ENCODE results near the gene GPHA2. TPM values are rescaled to one million over a fixed set of nuclear protein-coding genes. Genes with fewer than 3 reads are reported as not detected.

GPHA2 gene
- total RNA-seq, 1 donor from 2014 or later: not detected

- DNase-seq (ENCODE audit: low read depth): no peak
These were observed 42.9 kb downstream of the GPHA2 start for GRCh38 chr11:64892838-64893193.

GRCh38 chr11:64892411-64892831 lies 43.3 kb downstream of the GPHA2 start:
- no peak for DNase-seq (ENCODE audit: low read depth)

- DNase-seq (ENCODE audit: low read depth): no peak
These were observed 43.8 kb downstream of the GPHA2 start for GRCh38 chr11:64891880-64892279.

- no peak for DNase-seq (ENCODE audit: low read depth)
These were observed 44.4 kb downstream of the GPHA2 start for GRCh38 chr11:64891215-64891848.

- DNase-seq (ENCODE audit: low read depth): no peak
These were observed 45.2 kb downstream of the GPHA2 start for GRCh38 chr11:64890522-64890939.

GRCh38 chr11:64888729-64889511 lies 46.8 kb downstream of the GPHA2 start:
- DNase-seq (ENCODE audit: low read depth): no peak

- DNase-seq (ENCODE audit: low read depth): no peak
These were observed 47.3 kb downstream of the GPHA2 start for GRCh38 chr11:64888406-64888728.

GRCh38 chr11:64887757-64888405 lies 47.8 kb downstream of the GPHA2 start:
- DNase-seq (ENCODE audit: low read depth): peak; percentile 56

GRCh38 chr11:64887234-64887756 lies 48.4 kb downstream of the GPHA2 start:
- no peak for DNase-seq (ENCODE audit: low read depth)

GRCh38 chr11:64885367-64886286 lies 50.1 kb downstream of the GPHA2 start:
- no peak for DNase-seq (ENCODE audit: low read depth)

MicroRNAs within 50 kb of the gene (microRNA counts, 767-probe panel; counts per million panel counts)
- microRNA hsa-miR-192-5p: not detected

Small RNAs within 50 kb of the gene (microRNA-seq; reads per million reads assigned to microRNA genes)
- not detected for gene MIR6749
- gene MIR6750: 0.65 reads per million

Other genes with a start within 250 kb of the GPHA2 start
- gene NRXN2, start 212.7 kb downstream of the GPHA2 start, total RNA-seq: 16.3 and 40.8 TPM in 2 replicates
- 0.62 and 2.3 TPM in 2 replicates for gene RASGRP2, start 191.8 kb downstream of the GPHA2 start, total RNA-seq
- gene PYGM, start 175.9 kb downstream of the GPHA2 start, total RNA-seq: 23.5 and 24.9 TPM in 2 replicates
- gene SF1, start 157.4 kb downstream of the GPHA2 start, total RNA-seq: 97.3 and 141 TPM in 2 replicates
- gene MAP4K2, start 132.7 kb downstream of the GPHA2 start, total RNA-seq: 7.1 and 10.8 TPM in 2 replicates
- 10.5 and 13.7 TPM in 2 replicates for gene MEN1, start 125.3 kb downstream of the GPHA2 start, total RNA-seq
- gene CDC42BPG, start 91.2 kb downstream of the GPHA2 start, total RNA-seq: 0.62 and 2.0 TPM in 2 replicates
- 58.0 and 60.4 TPM in 2 replicates for gene EHD1, start 57.3 kb downstream of the GPHA2 start, total RNA-seq
- 14.1 and 20.4 TPM in 2 replicates for gene ATG2A, start 18.7 kb downstream of the GPHA2 start, total RNA-seq
- 32.1 and 39.0 TPM in 2 replicates for gene PPP2R5B, start 11.2 kb downstream of the GPHA2 start, total RNA-seq
- gene MAJIN, start 36.2 kb upstream of the GPHA2 start, total RNA-seq: not detected in 2 replicates
- 0.21 and 1.2 TPM in 2 replicates for gene BATF2, start 61.1 kb upstream of the GPHA2 start, total RNA-seq
- gene ARL2, start 78.3 kb upstream of the GPHA2 start, total RNA-seq: 134 TPM in 2 replicates
- 12.5 and 21.3 TPM in 2 replicates for gene SNX15, start 91.5 kb upstream of the GPHA2 start, total RNA-seq
- gene SAC3D1, start 105.3 kb upstream of the GPHA2 start, total RNA-seq: 20.4 and 32.5 TPM in 2 replicates
- not detected in 2 replicates for gene NAALADL1, start 122.7 kb upstream of the GPHA2 start, total RNA-seq
- 0.75 and 1.8 TPM in 2 replicates for gene CDCA5, start 148.1 kb upstream of the GPHA2 start, total RNA-seq
- 39.8 and 48.1 TPM in 2 replicates for gene ZFPL1, start 148.3 kb upstream of the GPHA2 start, total RNA-seq
- 158 and 214 TPM in 2 replicates for gene VPS51, start 160.3 kb upstream of the GPHA2 start, total RNA-seq
- 17.3 and 30.3 TPM in 2 replicates for gene TM7SF2, start 176.0 kb upstream of the GPHA2 start, total RNA-seq
- 13.4 and 18.3 TPM in 2 replicates for gene ZNHIT2, start 181.8 kb upstream of the GPHA2 start, total RNA-seq
- gene FAU, start 186.2 kb upstream of the GPHA2 start, total RNA-seq: 163 and 184 TPM in 2 replicates
- 37.6 and 44.2 TPM in 2 replicates for gene MRPL49, start 186.4 kb upstream of the GPHA2 start, total RNA-seq
- gene SYVN1, start 198.6 kb upstream of the GPHA2 start, total RNA-seq: 25.1 and 29.2 TPM in 2 replicates
- not detected in 2 replicates for gene SPDYC, start 234.3 kb upstream of the GPHA2 start, total RNA-seq
- gene CAPN1, start 246.0 kb upstream of the GPHA2 start, total RNA-seq: 130 and 149 TPM in 2 replicates

Data from myocyte (in vitro differentiated cells).